KOPT-K1 (cell line): ENCODE results near the gene TPH2.

Experiments used
- H3K27ac ChIP-seq: fragments of 200-600 bp; sonication (generic); 2 replicates; pipeline ENCODE4 v1.5.1; 2016; ENCODE audit warnings: antibody characterized with exemption, mild to moderate bottlenecking, low read depth, low read length; ENCODE audit not compliant: poor library complexity, severe bottlenecking
- H3K36me3 ChIP-seq: fragments of 200-600 bp; sonication (generic); 2 replicates; pipeline ENCODE4 v1.5.1; 2017; ENCODE audit warnings: antibody characterized with exemption, mild to moderate bottlenecking, low read length, moderate library complexity; ENCODE audit not compliant: insufficient read depth
- H3K9me3 ChIP-seq: fragments of 200-600 bp; sonication (generic); 2 replicates; pipeline ENCODE4 v1.5.1; 2017; ENCODE audit warnings: antibody characterized with exemption, low read length, mild to moderate bottlenecking; ENCODE audit not compliant: insufficient read depth, poor library complexity, severe bottlenecking

Gene TPH2

DNA sequence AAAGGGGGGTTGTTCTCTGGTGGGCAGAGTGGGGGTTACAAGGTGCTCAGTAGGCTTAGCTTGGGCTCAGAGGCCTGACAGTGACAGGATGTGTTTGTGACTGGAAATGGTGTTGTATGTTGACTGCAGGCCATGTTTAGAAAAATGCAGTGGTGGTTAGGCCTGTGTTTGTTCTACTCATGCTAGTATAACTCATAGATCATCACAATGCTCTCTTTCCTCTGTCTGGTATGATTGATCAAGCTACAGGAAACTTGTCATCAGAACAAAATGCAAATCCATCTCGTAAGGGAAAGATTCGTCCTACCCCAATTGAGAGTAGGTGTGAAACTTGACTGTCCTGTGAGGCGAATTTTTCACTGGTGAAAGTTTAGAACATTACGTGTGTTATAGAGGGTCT is 11.8 kb downstream of the TPH2 start:
- no peaks in the 10 kb centered on the region for H3K9me3 ChIP-seq
- H3K36me3 ChIP-seq = no peaks in the 10 kb centered on the region
- no peak overlapping the region for H3K27ac ChIP-seq

DNA sequence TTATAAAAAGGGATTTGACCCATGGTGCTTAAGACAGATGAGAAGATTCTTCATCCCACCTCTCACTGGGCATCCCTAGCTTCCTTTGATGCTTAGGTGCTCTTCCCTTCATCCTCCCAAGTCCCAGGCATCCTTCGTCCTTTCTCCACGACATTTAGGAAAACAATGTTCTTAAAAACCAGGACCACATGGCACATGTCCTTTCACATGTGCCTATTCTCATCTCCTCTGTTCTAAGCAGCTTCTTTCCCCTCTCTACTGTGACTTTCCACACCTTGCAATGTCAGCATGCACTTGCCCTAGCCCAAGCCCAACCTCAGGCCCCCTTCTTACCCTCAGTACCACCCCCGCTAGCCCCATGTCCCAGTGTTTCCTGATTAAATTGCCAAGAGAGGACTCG is 12.2 kb downstream of the TPH2 start:
- Histone ChIP-seq H3K36me3 (no peaks in the 10 kb centered on the region), H3K27ac (no peak overlapping the region), H3K9me3 (no peaks in the 10 kb centered on the region)

DNA sequence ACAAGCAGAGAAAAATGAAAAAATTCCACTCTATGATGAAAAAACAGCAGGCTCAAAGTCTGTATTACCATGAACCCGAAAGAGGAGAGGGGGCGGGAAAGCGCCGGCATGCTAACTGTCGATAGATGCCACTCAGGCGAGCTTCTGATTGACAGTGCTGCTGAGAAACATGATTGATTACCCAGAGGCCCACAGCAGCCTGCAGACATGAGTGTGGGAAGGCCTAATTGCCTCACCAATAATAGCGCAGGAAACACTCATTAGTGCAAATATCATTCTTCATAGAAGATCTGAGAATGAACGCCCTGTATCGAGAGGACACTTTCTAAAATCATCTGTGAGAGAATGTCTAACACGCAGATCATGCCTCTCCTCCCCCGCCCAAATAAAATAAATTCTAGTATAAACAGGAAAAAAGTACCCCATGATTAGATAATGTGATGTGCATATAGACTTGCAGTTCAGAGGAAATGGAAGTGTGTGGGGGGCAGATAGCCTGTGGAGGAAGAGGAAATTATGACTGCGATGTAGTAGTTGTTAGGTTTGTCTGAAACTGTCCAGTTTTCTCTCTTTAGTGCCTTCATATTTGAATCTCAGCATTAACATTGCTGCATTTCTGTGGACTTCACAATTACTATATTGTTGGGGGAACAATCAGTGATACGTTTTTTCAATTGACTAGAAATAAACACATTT is 15.6 kb downstream of the TPH2 start:
- H3K36me3 ChIP-seq = no peaks in the 10 kb centered on the region
- H3K27ac ChIP-seq = no peak overlapping the region
- no peaks in the 10 kb centered on the region for H3K9me3 ChIP-seq

- no peaks in the 10 kb centered on the region for H3K9me3 ChIP-seq
- no peak overlapping the region for H3K27ac ChIP-seq
- H3K36me3 ChIP-seq = no peaks in the 10 kb centered on the region
These were observed 16.2 kb downstream of the TPH2 start for GRCh38 chr12:71954861-71955260.

GRCh38 chr12:71955970-71956369 is 17.3 kb downstream of the TPH2 start:
- H3K27ac ChIP-seq = no peak overlapping the region
- H3K36me3 ChIP-seq = no peaks in the 10 kb centered on the region
- H3K9me3 ChIP-seq = no peaks in the 10 kb centered on the region

DNA sequence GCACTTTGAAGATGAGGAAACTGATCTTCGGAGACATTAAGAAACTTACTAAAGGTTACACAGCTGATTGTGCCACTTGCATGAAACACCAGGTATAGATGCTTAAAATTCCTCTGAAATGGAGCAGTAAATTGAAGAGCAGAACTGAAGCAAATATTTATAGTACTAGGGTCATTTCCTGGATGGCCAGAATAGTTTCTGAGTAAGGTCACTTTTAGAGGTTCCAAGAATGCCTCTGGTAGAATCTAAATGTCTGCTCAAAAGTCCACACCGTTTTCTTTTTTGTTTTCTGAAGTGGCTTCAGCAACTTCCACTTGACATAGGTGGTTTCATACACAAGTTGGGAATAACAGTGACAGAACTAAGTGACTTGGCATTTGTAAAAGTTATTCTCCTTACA is 19.4 kb downstream of the TPH2 start:
- Histone ChIP-seq H3K27ac (no peak overlapping the region), H3K9me3 (no peaks in the 10 kb centered on the region), H3K36me3 (no peaks in the 10 kb centered on the region)

DNA sequence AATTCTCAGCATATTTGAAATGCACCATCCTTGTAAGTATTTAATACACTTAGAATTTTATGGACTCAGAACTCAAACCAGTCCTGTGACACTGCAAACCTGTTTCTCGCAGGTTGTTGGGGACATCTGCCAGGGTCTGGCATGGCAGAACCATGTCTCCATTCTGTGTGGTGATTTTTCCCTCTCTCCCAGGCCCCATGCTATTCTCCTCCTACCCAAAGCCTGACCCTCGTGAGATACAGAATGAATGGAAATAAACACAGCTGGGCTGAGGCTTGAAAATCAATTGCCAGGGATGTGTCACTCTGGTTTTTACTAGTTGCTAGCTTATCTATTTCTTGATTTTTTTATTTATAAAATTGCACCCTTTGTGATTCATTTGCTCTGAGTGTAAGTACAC is 19.8 kb downstream of the TPH2 start:
- Histone ChIP-seq H3K27ac (no peak overlapping the region), H3K36me3 (no peaks in the 10 kb centered on the region), H3K9me3 (no peaks in the 10 kb centered on the region)

- Histone ChIP-seq H3K27ac (no peak overlapping the region), H3K36me3 (no peaks in the 10 kb centered on the region), H3K9me3 (no peaks in the 10 kb centered on the region)
These were observed 20.4 kb downstream of the TPH2 start for GRCh38 chr12:71958993-71959578.

- H3K9me3 ChIP-seq = no peaks in the 10 kb centered on the region
- H3K27ac ChIP-seq = no peak overlapping the region
- no peaks in the 10 kb centered on the region for H3K36me3 ChIP-seq
These were observed 28.6 kb downstream of the TPH2 start for GRCh38 chr12:71967211-71967610.

DNA sequence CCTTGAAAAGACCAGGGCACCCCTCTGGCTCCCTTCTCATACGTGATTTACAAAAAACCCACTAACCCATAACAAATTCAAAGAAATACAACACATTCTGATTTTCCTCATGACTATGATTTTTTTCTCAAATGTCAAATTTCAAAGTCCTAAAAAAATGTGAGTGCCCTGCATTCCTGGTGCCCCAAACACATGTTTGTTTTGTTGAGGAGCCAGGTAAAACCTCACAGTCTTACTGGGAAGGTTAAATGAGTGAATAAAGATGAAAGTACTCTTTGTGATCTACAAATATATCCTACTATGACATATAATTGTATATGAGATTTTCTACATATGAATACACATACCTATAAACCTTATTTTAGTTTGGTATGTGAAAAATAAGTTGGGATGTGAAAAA is 30.7 kb downstream of the TPH2 start:
- no peaks in the 10 kb centered on the region for H3K36me3 ChIP-seq
- no peak overlapping the region for H3K27ac ChIP-seq
- no peaks in the 10 kb centered on the region for H3K9me3 ChIP-seq

DNA sequence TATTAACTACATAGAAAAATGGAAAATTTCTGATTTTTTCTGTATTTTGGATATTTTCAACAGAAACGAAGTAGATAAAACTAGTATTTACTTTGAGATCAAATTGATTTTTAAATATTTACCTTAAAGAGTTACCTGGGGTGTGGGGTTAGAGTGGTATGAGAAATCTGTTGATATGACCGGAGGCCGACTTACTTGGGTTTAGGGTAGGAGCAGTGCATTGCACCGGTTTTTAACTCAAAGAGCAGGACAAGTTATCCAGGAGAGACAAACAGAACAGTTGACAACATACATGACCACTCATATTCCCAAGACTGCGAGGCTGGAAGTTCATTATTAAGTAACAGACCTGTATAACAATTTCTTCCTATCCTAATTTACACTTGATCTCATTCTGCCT is 31.4 kb downstream of the TPH2 start:
- Histone ChIP-seq H3K9me3 (no peaks in the 10 kb centered on the region), H3K36me3 (no peaks in the 10 kb centered on the region)

GRCh38 chr12:71972441-71973074 is 33.9 kb downstream of the TPH2 start:
- Histone ChIP-seq H3K36me3 (no peaks in the 10 kb centered on the region), H3K27ac (no peak overlapping the region), H3K9me3 (no peaks in the 10 kb centered on the region)

More for the DNA sequence above, 31.4 kb downstream of the TPH2 start:
- no peak overlapping the region for H3K27ac ChIP-seq

DNA sequence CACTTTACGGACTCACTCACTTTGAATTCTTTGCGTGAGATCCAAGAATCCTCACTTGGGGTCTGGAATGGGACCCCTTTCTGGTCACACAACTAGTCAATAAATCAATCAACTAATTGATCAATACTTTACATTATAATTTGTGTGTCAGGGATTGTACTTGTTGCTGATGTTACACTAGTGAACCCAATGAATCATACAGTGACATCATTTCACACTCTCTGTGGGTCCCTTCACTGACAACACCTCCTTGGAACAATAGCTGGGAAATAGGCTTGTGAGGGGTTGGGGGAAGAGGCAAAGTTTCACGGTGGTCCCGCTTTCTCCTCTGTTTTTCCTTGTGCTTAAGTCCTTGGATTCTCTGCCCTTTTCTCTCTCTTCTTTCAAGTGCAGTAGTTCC is 35.0 kb downstream of the TPH2 start:
- Histone ChIP-seq H3K9me3 (no peaks in the 10 kb centered on the region), H3K27ac (no peak overlapping the region), H3K36me3 (no peaks in the 10 kb centered on the region)

DNA sequence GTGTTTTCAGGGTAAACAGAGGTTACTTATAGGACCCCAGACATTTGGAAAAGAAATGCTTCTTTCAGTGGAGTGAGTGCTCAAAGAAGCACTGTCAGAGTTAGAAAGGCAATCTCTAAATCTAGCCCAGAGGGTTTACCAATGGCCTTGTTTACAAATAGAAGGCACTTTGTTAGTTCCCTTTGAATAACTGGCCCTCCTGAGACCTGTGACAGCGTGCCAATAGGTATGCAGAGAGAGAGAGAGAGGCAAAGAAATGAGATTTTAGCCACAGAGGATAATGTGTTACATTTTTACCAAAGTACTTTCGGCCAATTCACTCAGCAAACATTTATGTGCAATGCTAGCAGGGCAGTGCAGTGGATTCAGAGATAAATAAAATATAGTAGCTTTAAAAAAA is 41.9 kb downstream of the TPH2 start:
- H3K36me3 ChIP-seq = no peaks in the 10 kb centered on the region
- no peaks in the 10 kb centered on the region for H3K9me3 ChIP-seq
- H3K27ac ChIP-seq = no peak overlapping the region

- Histone ChIP-seq H3K9me3 (no peaks in the 10 kb centered on the region), H3K36me3 (no peaks in the 10 kb centered on the region), H3K27ac (no peak overlapping the region)
These were observed 42.5 kb downstream of the TPH2 start for GRCh38 chr12:71981149-71981548.

DNA sequence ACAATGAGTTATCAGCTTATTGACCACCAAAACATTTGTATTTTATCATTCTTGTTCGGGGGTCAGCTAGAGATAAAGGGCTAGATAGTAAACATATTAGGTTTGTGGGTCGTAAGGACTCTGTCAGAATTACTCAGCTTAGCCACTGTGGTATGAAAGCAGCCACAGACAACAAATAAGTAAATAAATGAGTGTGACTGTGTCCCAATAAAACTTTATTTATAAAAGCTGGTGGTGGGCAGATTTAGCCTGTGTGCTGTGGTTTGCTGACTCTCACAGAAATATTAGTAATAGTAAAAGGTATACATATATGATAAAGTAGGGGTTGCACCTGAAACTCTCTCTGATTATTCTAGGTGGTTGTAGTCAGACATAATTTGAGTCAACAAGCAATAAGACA is 56.1 kb downstream of the TPH2 start:
- H3K27ac ChIP-seq = no peak overlapping the region
- no peaks in the 10 kb centered on the region for H3K36me3 ChIP-seq
- no peaks in the 10 kb centered on the region for H3K9me3 ChIP-seq
